ENCODE measurements around the gene TNKS2. TPM values are rescaled to one million over a fixed set of nuclear protein-coding genes. Genes with fewer than 3 reads are reported as not detected.

TNKS2 gene
- polyA plus RNA-seq, 3 donors: 20.7 to 25.4 (median 20.9) TPM

DNA sequence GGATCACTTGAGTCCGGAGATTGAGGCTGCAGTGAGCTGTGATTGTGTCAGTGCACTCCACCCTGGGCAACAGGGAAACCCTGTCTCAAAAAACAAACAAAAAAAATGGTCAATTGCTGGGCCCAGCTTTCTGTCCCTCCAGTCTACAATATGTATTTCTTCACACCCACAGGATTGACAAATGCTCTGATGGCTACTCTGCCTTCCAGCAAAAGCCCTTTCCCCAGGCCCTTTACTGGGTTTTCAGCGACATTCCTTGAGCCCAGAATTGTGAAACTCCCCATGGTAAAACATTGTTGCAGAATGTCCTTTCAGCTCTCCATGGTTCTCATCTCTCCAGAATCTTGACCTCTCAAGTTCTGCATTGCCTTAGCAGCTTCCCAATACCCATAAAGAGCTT is 23.7 kb upstream of the TNKS2 start:
- Histone ChIP-seq H3K27me3 (ENCODE audit: control insufficient read depth in 2 of 2, insufficient read depth in 2 of 2, low read length in 2 of 2) (peaks cover 0 to 2% of the 10 kb centered on the region in 2 donors), H3K4me2 (replicated peaks; ENCODE audit: extremely low read depth, low read length, poor library complexity, severe bottlenecking) (no peak overlapping the region), H3K27ac (ENCODE audit: low read depth in 1 of 2, low read length in 2 of 2) (no peak overlapping the region), H3K4me1 (ENCODE audit: control insufficient read depth in 1 of 2, insufficient read depth in 2 of 2, low read length in 2 of 2) (no peaks in the 10 kb centered on the region), H3K9me3 (replicated peaks in 1 of 2; ENCODE audit: control insufficient read depth in 1 of 2, insufficient read depth in 1 of 2, low read length in 2 of 2) (no peaks in the 10 kb centered on the region), H3K36me3 (replicated peaks in 1 of 2; ENCODE audit: control insufficient read depth in 1 of 2, insufficient read depth in 2 of 2, low read length in 2 of 2) (no peaks in the 10 kb centered on the region), H2AFZ (ENCODE audit: insufficient read depth, low read depth, low read length, poor library complexity, severe bottlenecking) (no peak overlapping the region), H3K4me3 (replicated peaks in 1 of 3; ENCODE audit: low read depth in 2 of 3, low read length in 3 of 3) (no peak overlapping the region), H4K20me1 (ENCODE audit: insufficient read depth, low read length) (no peaks in the 10 kb centered on the region), H3K9ac (ENCODE audit: insufficient read depth, low read length, poor library complexity, severe bottlenecking) (no peak overlapping the region), H3K79me2 (ENCODE audit: insufficient read depth, low read length) (no peaks in the 10 kb centered on the region)
- Mint-ChIP-seq H3K27me3 (ENCODE audit: low read depth in 3 of 3) (peaks cover 0 to 5% (median 4%) of the 10 kb centered on the region in 3 donors), H3K4me3 (no peak overlapping the region), H3K9me3 (peaks cover 0 to 1% (median 0%) of the 10 kb centered on the region in 7 donors), H3K36me3 (no peaks in the 10 kb centered on the region), H3K27ac (no peak overlapping the region), H3K4me1 (no peaks in the 10 kb centered on the region)
- TF ChIP-seq, protein P1, sequence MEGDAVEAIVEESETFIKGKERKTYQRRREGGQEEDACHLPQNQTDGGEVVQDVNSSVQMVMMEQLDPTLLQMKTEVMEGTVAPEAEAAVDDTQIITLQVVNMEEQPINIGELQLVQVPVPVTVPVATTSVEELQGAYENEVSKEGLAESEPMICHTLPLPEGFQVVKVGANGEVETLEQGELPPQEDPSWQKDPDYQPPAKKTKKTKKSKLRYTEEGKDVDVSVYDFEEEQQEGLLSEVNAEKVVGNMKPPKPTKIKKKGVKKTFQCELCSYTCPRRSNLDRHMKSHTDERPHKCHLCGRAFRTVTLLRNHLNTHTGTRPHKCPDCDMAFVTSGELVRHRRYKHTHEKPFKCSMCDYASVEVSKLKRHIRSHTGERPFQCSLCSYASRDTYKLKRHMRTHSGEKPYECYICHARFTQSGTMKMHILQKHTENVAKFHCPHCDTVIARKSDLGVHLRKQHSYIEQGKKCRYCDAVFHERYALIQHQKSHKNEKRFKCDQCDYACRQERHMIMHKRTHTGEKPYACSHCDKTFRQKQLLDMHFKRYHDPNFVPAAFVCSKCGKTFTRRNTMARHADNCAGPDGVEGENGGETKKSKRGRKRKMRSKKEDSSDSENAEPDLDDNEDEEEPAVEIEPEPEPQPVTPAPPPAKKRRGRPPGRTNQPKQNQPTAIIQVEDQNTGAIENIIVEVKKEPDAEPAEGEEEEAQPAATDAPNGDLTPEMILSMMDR (IDR thresholded peaks at IDR 0.05): no peak
- DNase-seq: no peak
- intact Hi-C loops (cut with micrococcal nuclease): no loop called here
- 94% methylated on average over 2 of the region's 2 CpGs for WGBS (ENCODE audit: insufficient coverage)

DNA sequence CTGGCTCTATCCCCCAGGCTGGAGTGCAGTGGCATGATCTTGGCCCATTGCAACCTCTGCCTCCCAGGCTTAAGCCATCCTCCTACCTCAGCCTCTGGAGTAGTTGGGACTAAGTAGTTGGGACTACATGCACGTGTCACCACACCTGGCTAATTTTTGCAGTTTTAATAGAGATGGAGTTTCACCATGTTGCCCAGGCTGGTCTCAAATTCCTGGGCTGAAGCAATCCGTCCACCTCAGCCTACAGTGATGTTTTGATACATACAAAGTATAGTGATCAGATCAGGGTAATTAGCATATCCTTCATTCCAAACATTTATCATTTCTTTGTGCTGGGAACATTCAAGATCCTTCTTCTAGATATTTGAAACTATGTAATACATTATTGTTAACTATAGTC is 22.5 kb upstream of the TNKS2 start:
- H3K4me2 ChIP-seq (replicated peaks; ENCODE audit: extremely low read depth, low read length, poor library complexity, severe bottlenecking): no peak overlapping the region
- Mint-ChIP-seq H3K4me1 (no peaks in the 10 kb centered on the region), H3K27me3 (ENCODE audit: low read depth in 3 of 3) (peaks cover 0 to 7% (median 7%) of the 10 kb centered on the region in 3 donors), H3K36me3 (no peaks in the 10 kb centered on the region), H3K27ac (no peak overlapping the region), H3K4me3 (no peak overlapping the region), H3K9me3 (peaks cover 0 to 1% (median 0%) of the 10 kb centered on the region in 7 donors)
- no peaks in the 10 kb centered on the region for H3K4me1 ChIP-seq (ENCODE audit: control insufficient read depth in 1 of 2, insufficient read depth in 2 of 2, low read length in 2 of 2)
- no peaks in the 10 kb centered on the region for H3K36me3 ChIP-seq (replicated peaks in 1 of 2; ENCODE audit: control insufficient read depth in 1 of 2, insufficient read depth in 2 of 2, low read length in 2 of 2)
- no peak overlapping the region for H3K9ac ChIP-seq (ENCODE audit: insufficient read depth, low read length, poor library complexity, severe bottlenecking)
- H3K9me3 ChIP-seq (replicated peaks in 1 of 2; ENCODE audit: control insufficient read depth in 1 of 2, insufficient read depth in 1 of 2, low read length in 2 of 2): no peaks in the 10 kb centered on the region
- H4K20me1 ChIP-seq (ENCODE audit: insufficient read depth, low read length): no peaks in the 10 kb centered on the region
- H3K27me3 ChIP-seq (ENCODE audit: control insufficient read depth in 2 of 2, insufficient read depth in 2 of 2, low read length in 2 of 2): peaks cover 0 to 2% of the 10 kb centered on the region in 2 donors
- H3K27ac ChIP-seq (ENCODE audit: low read depth in 1 of 2, low read length in 2 of 2): no peak overlapping the region
- H3K4me3 ChIP-seq (replicated peaks in 1 of 3; ENCODE audit: low read depth in 2 of 3, low read length in 3 of 3): no peak overlapping the region
- intact Hi-C loops (cut with micrococcal nuclease): no loop called here
- no peak for DNase-seq
- no CpG with 5 or more reads among the region's 2 CpGs for WGBS (ENCODE audit: insufficient coverage)
- H2AFZ ChIP-seq (ENCODE audit: insufficient read depth, low read depth, low read length, poor library complexity, severe bottlenecking): no peak overlapping the region
- TF ChIP-seq, protein P1 (IDR thresholded peaks at IDR 0.05): no peak
- H3K79me2 ChIP-seq (ENCODE audit: insufficient read depth, low read length): no peaks in the 10 kb centered on the region
